Esophagus muscularis mucosa (tissue), 4 donors: ENCODE data around the gene TMEM109. TPM values are rescaled to one million over a fixed set of nuclear protein-coding genes. Genes with fewer than 3 reads are reported as not detected.

Source experiments
- DNase-seq: peaks from one replicate; pipeline ENCODE4 v3.0.0-alpha.2; 2017; ENCODE audit errors: extremely low spot score
- H3K27ac ChIP-seq, 4 donors: fragments of 200-600 bp; sonication (generic); replicated peaks in 1 of 4; 1 replicate in 3 of 4; 2 replicates in 1 of 4; pipeline ENCODE4 v1.5.1; 2016 to 2019; ENCODE audit warnings: mild to moderate bottlenecking in 1 of 4
- H3K27me3 ChIP-seq, 4 donors: fragments of 200-600 bp; sonication (generic); one replicate each; pipeline versions ENCODE4 v1.5.1 to v1.6.0; 2016 to 2019
- H3K36me3 ChIP-seq, 4 donors: fragments of 200-600 bp; sonication (generic); one replicate each; pipeline ENCODE4 v1.5.1; 2016 to 2019
- H3K4me1 ChIP-seq, 4 donors: fragments of 200-600 bp; sonication (generic); one replicate each; pipeline ENCODE4 v1.5.1; 2016 to 2019
- H3K4me3 ChIP-seq, 4 donors: fragments of 200-600 bp; sonication (generic); 1 replicate in 2 of 4; 2 replicates in 2 of 4; pipeline ENCODE4 v1.5.1; 2016 to 2019; ENCODE audit warnings: mild to moderate bottlenecking in 4 of 4, moderate library complexity in 1 of 4
- H3K9me3 ChIP-seq, 4 donors: fragments of 200-600 bp; sonication (generic); 1 replicate in 3 of 4; 2 replicates in 1 of 4; pipeline ENCODE4 v1.5.1; 2016 to 2019
- EP300 ChIP-seq: sonication (generic); formaldehyde crosslinking; IDR thresholded peaks from one replicate; pipeline ENCODE4 v1.6.1; 2017; ENCODE audit warnings: antibody characterized with exemption
- POLR2A ChIP-seq: fragments of 450-650 bp; IDR thresholded peaks from one replicate; pipeline ENCODE4 v1.6.1; 2017; ENCODE audit warnings: antibody characterized with exemption, moderate library complexity, mild to moderate bottlenecking, low read depth
- POLR2AphosphoS5 ChIP-seq, 2 donors: sonication (generic); formaldehyde crosslinking; IDR thresholded peaks; one replicate each; pipeline ENCODE4 v1.6.1; 2017; ENCODE audit warnings: antibody characterized with exemption in 2 of 2
- WGBS: methylation state at CpG from one replicate; pipeline ENCODE4 v1.1.5; 2018; 5-methylcytosine and 5-hydroxymethylcytosine counted together
- intact Hi-C: fragments of 100-400 bp; cut with DNase I; formaldehyde crosslinking; loops from one replicate; pipeline ENCODE4 v1.15.1; 2023
- total RNA-seq, 4 donors: library from RNA; depleted of rRNA; stranded (reverse); fragments of >200 nt; gene quantifications; one replicate each; pipeline versions ENCODE4 v1.1.0 to v1.2.1, GENCODE V29; 2016
- TF ChIP-seq, protein P1 (sequence below), 3 experiments: fragments of 200-600 bp in 2 of 3; fragments of 450-650 bp in 1 of 3; sonication (generic) in 2 of 3; IDR thresholded peaks; one replicate each; pipeline ENCODE4 v1.5.1; 2017 to 2019; ENCODE audit warnings: antibody characterized with exemption in 3 of 3, mild to moderate bottlenecking in 2 of 3, moderate library complexity in 1 of 3

The TMEM109 gene
- total RNA-seq, 4 donors from 2014 or later = 106 to 186 (median 138) TPM

GRCh38 chr11:60897496-60897895 is 16.5 kb upstream of the TMEM109 start:
- intact Hi-C loops = loop anchor here (5.0 kb wide), 1 partner anchor 65 kb away; no protein-coding TSS in a partner anchor
- Histone ChIP-seq H3K4me3 (no peak overlapping the region), H3K9me3 (no peaks in the 10 kb centered on the region), H3K27ac (no peak overlapping the region), H3K27me3 (no peaks in the 10 kb centered on the region), H3K4me1 (peaks cover 0 to 6% (median 0%) of the 10 kb centered on the region in 4 donors), H3K36me3 (peaks cover 74 to 100% (median 96%) of the 10 kb centered on the region in 4 donors)
- 90% methylated on average over 4 of the region's 4 CpGs for WGBS
- DNase-seq = no peak
- TF ChIP-seq, protein P1, sequence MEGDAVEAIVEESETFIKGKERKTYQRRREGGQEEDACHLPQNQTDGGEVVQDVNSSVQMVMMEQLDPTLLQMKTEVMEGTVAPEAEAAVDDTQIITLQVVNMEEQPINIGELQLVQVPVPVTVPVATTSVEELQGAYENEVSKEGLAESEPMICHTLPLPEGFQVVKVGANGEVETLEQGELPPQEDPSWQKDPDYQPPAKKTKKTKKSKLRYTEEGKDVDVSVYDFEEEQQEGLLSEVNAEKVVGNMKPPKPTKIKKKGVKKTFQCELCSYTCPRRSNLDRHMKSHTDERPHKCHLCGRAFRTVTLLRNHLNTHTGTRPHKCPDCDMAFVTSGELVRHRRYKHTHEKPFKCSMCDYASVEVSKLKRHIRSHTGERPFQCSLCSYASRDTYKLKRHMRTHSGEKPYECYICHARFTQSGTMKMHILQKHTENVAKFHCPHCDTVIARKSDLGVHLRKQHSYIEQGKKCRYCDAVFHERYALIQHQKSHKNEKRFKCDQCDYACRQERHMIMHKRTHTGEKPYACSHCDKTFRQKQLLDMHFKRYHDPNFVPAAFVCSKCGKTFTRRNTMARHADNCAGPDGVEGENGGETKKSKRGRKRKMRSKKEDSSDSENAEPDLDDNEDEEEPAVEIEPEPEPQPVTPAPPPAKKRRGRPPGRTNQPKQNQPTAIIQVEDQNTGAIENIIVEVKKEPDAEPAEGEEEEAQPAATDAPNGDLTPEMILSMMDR (IDR thresholded peaks at IDR 0.05) = no peak
- TF ChIP-seq POLR2AphosphoS5 (IDR thresholded peaks at IDR 0.05) (no peak), EP300 (no peak), POLR2A (no peak)

DNA sequence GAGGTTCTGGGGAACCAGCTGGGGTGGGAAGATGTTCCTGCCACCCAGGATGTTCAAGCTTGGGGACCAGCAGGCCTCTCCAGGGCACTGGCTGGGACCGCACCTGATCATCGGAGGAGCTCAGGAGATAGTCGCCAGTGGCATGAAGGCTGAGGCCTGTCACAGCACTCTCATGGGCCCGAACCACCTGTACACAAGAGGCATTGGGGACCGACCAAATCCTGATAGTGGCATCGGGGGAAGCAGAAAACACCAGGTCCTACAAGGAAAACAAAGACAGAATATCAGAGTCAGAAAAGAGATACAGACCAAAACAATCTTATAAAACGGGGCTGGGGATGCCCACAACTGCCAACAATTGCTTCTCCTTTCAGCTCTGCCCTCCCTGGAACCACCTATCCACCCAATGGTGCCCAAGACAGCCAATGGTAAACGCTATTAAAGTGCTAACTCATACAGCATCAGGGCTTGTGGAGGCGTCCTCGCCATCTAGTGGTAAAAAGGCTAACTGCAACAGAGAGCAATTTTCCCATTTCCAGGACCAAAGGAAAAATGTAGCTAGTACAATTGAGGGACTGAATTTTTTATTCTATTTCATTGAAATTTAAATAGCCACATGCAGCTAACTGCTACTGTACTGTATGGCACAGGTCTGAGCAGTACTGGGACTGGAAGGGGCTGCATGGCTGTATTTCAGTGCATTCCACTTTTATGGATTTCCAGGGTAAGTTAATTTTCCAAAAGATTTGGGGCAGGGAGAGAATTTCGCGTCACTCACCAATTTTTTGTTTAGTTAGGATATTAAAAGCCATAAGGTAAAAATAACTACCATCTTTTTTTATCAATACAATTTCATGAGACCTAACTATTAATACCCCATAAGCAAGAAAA is 14.7 kb upstream of the TMEM109 start:
- DNase-seq = no peak
- Histone ChIP-seq H3K4me1 (peaks cover 5 to 16% (median 8%) of the 10 kb centered on the region in 4 donors), H3K36me3 (peaks cover 62 to 94% (median 89%) of the 10 kb centered on the region in 4 donors), H3K4me3 (no peak overlapping the region), H3K27me3 (no peaks in the 10 kb centered on the region), H3K27ac (no peak overlapping the region), H3K9me3 (no peaks in the 10 kb centered on the region)
- intact Hi-C loops = loop anchor here (5.0 kb wide), 1 partner anchor 67 kb away; no protein-coding TSS in a partner anchor
- TF ChIP-seq, protein P1 (IDR thresholded peaks at IDR 0.05) = peak in 2 of 3 experiments; percentile 86 to 91
- TF ChIP-seq POLR2A (no peak), POLR2AphosphoS5 (IDR thresholded peaks at IDR 0.05) (peak in 1 of 2 donors; percentile 24)
- 43% methylated on average over 8 of the region's 12 CpGs for WGBS

GRCh38 chr11:60899977-60900376 is 14.0 kb upstream of the TMEM109 start:
- Histone ChIP-seq H3K4me3 (no peak overlapping the region), H3K36me3 (peaks cover 60 to 87% (median 83%) of the 10 kb centered on the region in 4 donors), H3K27ac (no peak overlapping the region), H3K9me3 (no peaks in the 10 kb centered on the region), H3K4me1 (peaks cover 12 to 23% (median 15%) of the 10 kb centered on the region in 4 donors), H3K27me3 (no peaks in the 10 kb centered on the region)
- TF ChIP-seq, protein P1 (IDR thresholded peaks at IDR 0.05) = no peak
- TF ChIP-seq EP300 = no peak
- TF ChIP-seq POLR2AphosphoS5 (IDR thresholded peaks at IDR 0.05) = no peak
- TF ChIP-seq POLR2A = no peak
- WGBS = 55% methylated on average over 4 of the region's 4 CpGs
- no peak for DNase-seq
- intact Hi-C loops = loop anchor here (5.0 to 10.0 kb wide), 2 partner anchors 68 to 255 kb away; no protein-coding TSS in a partner anchor

GRCh38 chr11:60900673-60901404 is 13.1 kb upstream of the TMEM109 start:
- TF ChIP-seq POLR2A (no peak), POLR2AphosphoS5 (IDR thresholded peaks at IDR 0.05) (no peak), EP300 (no peak)
- TF ChIP-seq, protein P1 (IDR thresholded peaks at IDR 0.05) = no peak
- no peak for DNase-seq
- intact Hi-C loops = loop anchor here (10.0 kb wide), 1 partner anchor 254 kb away; no protein-coding TSS in a partner anchor
- WGBS = 75% methylated on average over 9 of the region's 13 CpGs
- no peak overlapping the region for H3K27ac ChIP-seq
- H3K4me1 ChIP-seq = peaks cover 20 to 32% (median 23%) of the 10 kb centered on the region in 4 donors
- no peak overlapping the region for H3K4me3 ChIP-seq
- H3K9me3 ChIP-seq = no peaks in the 10 kb centered on the region
- no peaks in the 10 kb centered on the region for H3K27me3 ChIP-seq
- peaks cover 58 to 78% (median 74%) of the 10 kb centered on the region in 4 donors for H3K36me3 ChIP-seq
